Mammary epithelial cell (primary cell): ENCODE data around the gene COG8.

Experiments
- EZH2 ChIP-seq: IDR thresholded peaks from 2 replicates; pipeline ENCODE4 v1.6.1; 2012; ENCODE audit warnings: low read length, inconsistent platforms, borderline replicate concordance
- TF ChIP-seq, protein P1 (sequence below), 2 donors: IDR thresholded peaks in 1 of 2; conservative IDR thresholded peaks in 1 of 2; 2 replicates each; pipeline ENCODE4 v1.5.1; 2011 to 2012; ENCODE audit warnings: inconsistent platforms in 2 of 2, low read length in 2 of 2, mild to moderate bottlenecking in 2 of 2, control low read depth in 1 of 2, low read depth in 1 of 2; ENCODE audit not compliant: insufficient read depth in 1 of 2; ENCODE audit errors: extremely low read depth in 1 of 2

GRCh38 chr16:69286941-69287713 is 52.2 kb downstream of the COG8 start:
- TF ChIP-seq, protein P1, sequence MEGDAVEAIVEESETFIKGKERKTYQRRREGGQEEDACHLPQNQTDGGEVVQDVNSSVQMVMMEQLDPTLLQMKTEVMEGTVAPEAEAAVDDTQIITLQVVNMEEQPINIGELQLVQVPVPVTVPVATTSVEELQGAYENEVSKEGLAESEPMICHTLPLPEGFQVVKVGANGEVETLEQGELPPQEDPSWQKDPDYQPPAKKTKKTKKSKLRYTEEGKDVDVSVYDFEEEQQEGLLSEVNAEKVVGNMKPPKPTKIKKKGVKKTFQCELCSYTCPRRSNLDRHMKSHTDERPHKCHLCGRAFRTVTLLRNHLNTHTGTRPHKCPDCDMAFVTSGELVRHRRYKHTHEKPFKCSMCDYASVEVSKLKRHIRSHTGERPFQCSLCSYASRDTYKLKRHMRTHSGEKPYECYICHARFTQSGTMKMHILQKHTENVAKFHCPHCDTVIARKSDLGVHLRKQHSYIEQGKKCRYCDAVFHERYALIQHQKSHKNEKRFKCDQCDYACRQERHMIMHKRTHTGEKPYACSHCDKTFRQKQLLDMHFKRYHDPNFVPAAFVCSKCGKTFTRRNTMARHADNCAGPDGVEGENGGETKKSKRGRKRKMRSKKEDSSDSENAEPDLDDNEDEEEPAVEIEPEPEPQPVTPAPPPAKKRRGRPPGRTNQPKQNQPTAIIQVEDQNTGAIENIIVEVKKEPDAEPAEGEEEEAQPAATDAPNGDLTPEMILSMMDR (conservative IDR thresholded peaks at IDR 0.05 in 1 of 2, IDR thresholded peaks at IDR 0.05 in 1 of 2; ENCODE audit: extremely low read depth in 1 of 2, insufficient read depth in 1 of 2, low read depth in 1 of 2, low read length in 2 of 2) = peak; percentile 49
- TF ChIP-seq EZH2 = no peak
